K562 (cell line): ENCODE data around the gene RHO. TPM values are rescaled to one million over a fixed set of nuclear protein-coding genes. Genes with fewer than 3 reads are reported as not detected.

Experiments
- ATAC-seq: fragments of 200-7000 bp; cut with Tn5 transposase; 3 replicates; pipeline ENCODE4 v1.9.1; 2020; ENCODE audit warnings: moderate library complexity
- BruUV-seq: library from RNA; stranded (reverse); fragments of 400-500 nt; replicated peaks from 2 replicates; lab custom pipeline; 2021; lab: Mats Ljungman, UMichigan
- CTCF ChIA-PET: fragments of 300-600 bp; formaldehyde crosslinking; extraction: SDS; loops from one replicate; lab custom pipeline; 2021; ENCODE audit warnings: low intra/inter-chr PET ratio; lab: Yijun Ruan, JAX
- POLR2A ChIA-PET: fragments of 300-600, 350-650 bp; sonication (Branson Sonifier 250); formaldehyde crosslinking; extraction: SDS; loops from one replicate; lab custom pipeline; 2021; ENCODE audit warnings: antibody characterized with exemption, inconsistent platforms; lab: Yijun Ruan, JAX
- DNase-seq, 4 experiments: peaks; one replicate each; pipeline versions ENCODE4 v3.0.0 to v3.0.0-alpha.2; 2011 to 2018; ENCODE audit warnings: low spot score in 3 of 4, mixed read lengths in 3 of 4; ENCODE audit errors: extremely low read depth in 1 of 4
- FAIRE-seq: peaks from 2 replicates; lab custom pipeline; 2011; peaks lifted over from hg19 to GRCh38; lab: Jason Lieb, UNC
- H2AFZ ChIP-seq: 2 replicates; pipeline ENCODE4 v1.6.0; 2011; ENCODE audit warnings: low read depth, low read length, control low read depth, inconsistent platforms
- H3K27ac ChIP-seq: fragments of 200-600 bp; 3 replicates; pipeline ENCODE4 v1.8.0; 2011; ENCODE audit warnings: low read depth, mild to moderate bottlenecking, control low read depth, inconsistent platforms, low read length, moderate library complexity, mixed read lengths; ENCODE audit errors: extremely low read depth
- H3K27me3 ChIP-seq, 2 experiments: fragments of 300-600 bp in 1 of 2; 2 replicates in 1 of 2; 3 replicates in 1 of 2; pipeline versions ENCODE4 v1.6.0 to v1.8.0; 2011; ENCODE audit warnings: inconsistent platforms in 2 of 2, low read length in 2 of 2, mild to moderate bottlenecking in 1 of 2, mixed read lengths in 1 of 2, moderate library complexity in 1 of 2; ENCODE audit not compliant: control insufficient read depth in 2 of 2, insufficient read depth in 2 of 2
- H3K36me3 ChIP-seq: fragments of 300-600 bp; 3 replicates; pipeline ENCODE4 v1.8.0; 2011; ENCODE audit warnings: mild to moderate bottlenecking, low read length, inconsistent platforms; ENCODE audit not compliant: control insufficient read depth, insufficient read depth
- H3K4me1 ChIP-seq, 2 experiments: fragments of 200-600 bp in 1 of 2; replicated peaks in 1 of 2; 2 replicates in 1 of 2; 3 replicates in 1 of 2; pipeline versions ENCODE4 v1.5.1 to v1.8.0; 2011; ENCODE audit warnings: inconsistent platforms in 2 of 2, low read length in 2 of 2, mild to moderate bottlenecking in 1 of 2, mixed read lengths in 1 of 2, moderate library complexity in 1 of 2; ENCODE audit not compliant: control insufficient read depth in 2 of 2, insufficient read depth in 2 of 2
- H3K4me2 ChIP-seq: 2 replicates; pipeline ENCODE4 v1.6.1; 2011; ENCODE audit warnings: low read length, control low read depth, inconsistent platforms, mixed read lengths; ENCODE audit not compliant: insufficient read depth
- H3K4me3 ChIP-seq: fragments of 200-600 bp; sonication (generic), shearing (Covaris generic); 2 replicates; pipeline ENCODE4 v1.5.1; 2016; ENCODE audit warnings: control low read depth, inconsistent platforms
- H3K79me2 ChIP-seq: fragments of 200-600 bp; 3 replicates; pipeline ENCODE4 v1.8.0; 2011; ENCODE audit warnings: low read length, inconsistent platforms; ENCODE audit not compliant: control insufficient read depth, insufficient read depth
- H3K9ac ChIP-seq, 2 experiments: 2 replicates each; pipeline versions ENCODE4 v1.6.0 to v1.6.1; 2011; ENCODE audit warnings: low read depth in 2 of 2, low read length in 2 of 2, control low read depth in 1 of 2, inconsistent platforms in 1 of 2, mild to moderate bottlenecking in 1 of 2, mixed read lengths in 1 of 2; ENCODE audit not compliant: insufficient read depth in 1 of 2
- H3K9me1 ChIP-seq: one replicate; pipeline ENCODE4 v1.6.0; 2011; ENCODE audit warnings: inconsistent platforms, mild to moderate bottlenecking, low read length, moderate library complexity; ENCODE audit not compliant: control insufficient read depth, insufficient read depth
- H3K9me3 ChIP-seq: replicated peaks from 2 replicates; pipeline ENCODE4 v1.5.1; 2011; ENCODE audit warnings: low read depth, low read length, inconsistent platforms; ENCODE audit not compliant: control insufficient read depth, insufficient read depth
- H4K20me1 ChIP-seq: replicated peaks from 2 replicates; pipeline ENCODE4 v1.6.1; 2011; ENCODE audit warnings: low read length, inconsistent platforms, mixed read lengths; ENCODE audit not compliant: control insufficient read depth, insufficient read depth
- ERF ChIP-seq: fragments of 450-650 bp; formaldehyde crosslinking; IDR thresholded peaks from 2 replicates; pipeline ENCODE4 v1.4.0; 2020; ENCODE audit warnings: mild to moderate bottlenecking, mixed read lengths
- GABPA ChIP-seq: fragments of 200-800 bp; sonication (Bioruptor generic); conservative IDR thresholded peaks from 2 replicates; pipeline ENCODE4 v1.6.1; 2016; ENCODE audit warnings: low read depth, missing genetic modification characterization, missing compliant biosample characterization
- GABPB2 ChIP-seq: fragments of 250-450 bp; sonication (Bioruptor Pico); conservative IDR thresholded peaks from 2 replicates; pipeline ENCODE4 v1.5.1; 2021; ENCODE audit warnings: mild to moderate bottlenecking
- SUPT5H ChIP-seq: fragments of 450-650 bp; IDR thresholded peaks from 2 replicates; pipeline ENCODE4 v1.6.1; 2016
- TCF3 ChIP-seq: sonication (generic); formaldehyde crosslinking; IDR thresholded peaks from 2 replicates; pipeline ENCODE4 v1.4.0; 2020; ENCODE audit warnings: mild to moderate bottlenecking, missing genetic modification reagents
- TEAD4 ChIP-seq, 2 experiments: sonication (generic) in 1 of 2; formaldehyde crosslinking in 1 of 2; IDR thresholded peaks; 2 replicates each; pipeline versions ENCODE4 v1.6.1 to v1.8.0; 2012 to 2022; ENCODE audit warnings: borderline replicate concordance in 1 of 2, inconsistent platforms in 1 of 2, low read length in 1 of 2, mild to moderate bottlenecking in 1 of 2, missing genetic modification reagents in 1 of 2
- XRCC5 ChIP-seq: fragments of 200-400 bp; formaldehyde crosslinking; IDR thresholded peaks from 2 replicates; pipeline ENCODE4 v1.6.1; 2017; ENCODE audit warnings: low read depth, mild to moderate bottlenecking, low read length
- ZNF232 ChIP-seq: sonication (generic); formaldehyde crosslinking; IDR thresholded peaks from 2 replicates; pipeline ENCODE4 v1.8.0; 2022; ENCODE audit warnings: mild to moderate bottlenecking, missing genetic modification reagents
- ZNF445 ChIP-seq: fragments of 250-450 bp; sonication (Bioruptor Pico); IDR thresholded peaks from 2 replicates; pipeline ENCODE4 v1.4.0; 2020; ENCODE audit warnings: low read depth, mild to moderate bottlenecking, moderate library complexity
- WGBS: fragments of 100-300 bp; shearing (Covaris generic); methylation state at CpG from one replicate; pipeline ENCODE4 v1.1.6; 2016; ENCODE audit warnings: low coverage, mixed read lengths; ENCODE audit not compliant: insufficient coverage; ENCODE audit errors: missing lambda C conversion rate; 5-methylcytosine and 5-hydroxymethylcytosine counted together
- in situ Hi-C: fragments of 300-500 bp; cut with MboI; formaldehyde crosslinking; loops from 4 replicates; pipeline ENCODE4 v1.15.0; 2018; ENCODE audit warnings: inconsistent platforms, mixed read lengths
- intact Hi-C: fragments of 100-400 bp; cut with micrococcal nuclease; formaldehyde crosslinking; loops from 2 replicates; pipeline ENCODE4 v1.14.2; 2022
- polyA plus RNA-seq, 8 experiments: library from polyadenylated mRNA; depleted of rRNA in 4 of 8; stranded (reverse) in 5 of 8; unstranded in 3 of 8; fragments of >200 nt; fragmentation: Nextera tagmentation in 2 of 8; fragmentation: Illumina TruSeq in 1 of 8; extraction: Ambion mirVana in 2 of 8; extraction: Trizol in 1 of 8; gene quantifications; 2 replicates each; pipeline versions ENCODE4 v1.2.1 to v1.2.3, GENCODE V29; 2011 to 2014; ENCODE audit warnings: inconsistent platforms in 1 of 8, missing spikeins in 1 of 8
- total RNA-seq, 7 experiments: library from RNA; depleted of rRNA in 6 of 7; stranded (reverse); fragments of >200 nt in 6 of 7; fragmentation: Illumina TruSeq in 2 of 7; extraction: Trizol in 2 of 7; gene quantifications; 2 replicates each; pipeline versions ENCODE4 v1.2.1 to v1.2.3, GENCODE V29; 2011 to 2021; ENCODE audit warnings: low replicate concordance in 1 of 7
- TF ChIP-seq, protein P1 (sequence below): fragments of 250-450 bp; sonication (Bioruptor Pico); IDR thresholded peaks from 2 replicates; pipeline ENCODE4 v1.8.0; 2021; ENCODE audit warnings: moderate library complexity, mild to moderate bottlenecking, inconsistent platforms

RHO gene
- total and polyA plus RNA-seq, 9 of the 15 experiments (the other 6 are each of a cell fraction or from before 2014, with no cell fraction given): not detected

DNA sequence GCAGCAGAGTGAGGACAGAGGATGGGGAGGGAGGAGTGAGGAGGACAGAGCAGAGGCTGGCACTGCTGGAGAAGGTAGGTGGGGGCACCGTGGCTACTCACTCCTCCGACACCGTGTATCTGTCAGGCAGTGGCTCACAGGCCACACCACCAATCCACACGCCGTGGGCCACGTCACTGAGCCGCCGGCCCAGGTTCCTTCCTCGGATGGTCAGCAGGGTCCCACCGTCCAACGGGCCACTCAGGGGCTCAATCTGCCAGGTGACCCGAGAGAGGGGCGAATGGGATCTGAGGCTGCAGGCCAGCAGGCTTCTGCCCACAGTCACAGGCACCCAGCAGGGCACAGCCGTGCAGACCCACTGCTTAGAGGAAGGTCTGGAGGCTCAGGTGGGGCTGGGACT, 45.1 kb downstream of the RHO start:
- WGBS: 75% methylated on average over 4 of the region's 14 CpGs
- no TSS peak for BruUV-seq

DNA sequence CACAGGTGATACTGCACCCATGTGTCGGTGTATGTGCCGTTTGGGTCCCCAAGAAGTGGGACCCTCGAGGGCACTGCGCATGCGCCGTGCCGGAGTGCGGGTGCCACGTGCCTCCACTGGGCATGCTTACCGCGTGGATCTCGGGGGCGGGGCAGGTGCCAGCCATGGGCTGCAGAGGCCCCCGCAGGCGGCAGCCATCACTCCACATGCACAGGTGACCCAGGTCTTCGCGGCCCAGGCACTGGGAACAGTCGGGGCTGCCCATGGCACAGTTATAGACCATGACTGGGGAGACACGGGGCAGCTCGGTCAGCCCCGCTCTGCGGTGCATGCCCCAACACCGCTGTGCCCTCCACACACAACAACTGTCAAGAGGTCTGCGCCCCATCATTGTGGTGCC, 45.8 kb downstream of the RHO start:
- intact Hi-C loops: no loop called here
- 90% methylated on average over 18 of the region's 24 CpGs for WGBS

More for the DNA sequence above, 45.1 kb downstream of the RHO start:
- no peak for TF ChIP-seq ZNF232 (CRISPR knock-in tag)
- TF ChIP-seq GABPB2: no peak
- no peak for TF ChIP-seq TEAD4 (IDR thresholded peaks at IDR 0.05; ENCODE audit: low read length)
- no peak for TF ChIP-seq TEAD4 (CRISPR knock-in tag; IDR thresholded peaks at IDR 0.05; ENCODE audit: borderline replicate concordance)
- ChIA-PET CTCF (no interaction called here), POLR2A (no interaction called here)
- Histone ChIP-seq H3K9ac (no peak overlapping the region), H3K9me1 (no peaks in the 10 kb centered on the region), H3K36me3 (peaks cover 8% of the 10 kb centered on the region; the same call in 1 of the 3 replicates), H3K9me3 (no peaks in the 10 kb centered on the region), H3K27me3 (no peaks in the 10 kb centered on the region), H3K79me2 (no peaks in the 10 kb centered on the region), H3K4me1 (peaks cover 5 to 32% of the 10 kb centered on the region in 2 experiments; a peak in 4 of 5 replicates), H2AFZ (no peak overlapping the region), H3K4me2 (no peak overlapping the region), H3K27ac (no peak overlapping the region), H3K4me3 (no peak overlapping the region), H4K20me1 (no peaks in the 10 kb centered on the region)
- intact Hi-C loops: no loop called here
- in situ Hi-C loops: no loop called here
- FAIRE-seq (no peak), DNase-seq (no peak), ATAC-seq (no peak)

More for the DNA sequence above, 45.8 kb downstream of the RHO start:
- no TSS peak for BruUV-seq
- Histone ChIP-seq H3K9me1 (no peaks in the 10 kb centered on the region), H3K79me2 (no peaks in the 10 kb centered on the region), H3K4me3 (no peak overlapping the region), H3K9me3 (no peaks in the 10 kb centered on the region), H3K27ac (no peak overlapping the region), H2AFZ (no peak overlapping the region), H3K4me1 (peaks cover 9 to 38% of the 10 kb centered on the region in 2 experiments; a peak in 4 of 5 replicates), H3K36me3 (peaks cover 8% of the 10 kb centered on the region; the same call in 1 of the 3 replicates), H3K9ac (no peak overlapping the region), H3K4me2 (no peak overlapping the region), H3K27me3 (no peaks in the 10 kb centered on the region), H4K20me1 (no peaks in the 10 kb centered on the region)
- TF ChIP-seq SUPT5H: no peak
- no peak for TF ChIP-seq ZNF445 (CRISPR knock-in tag)
- no peak for TF ChIP-seq GABPA (tag)
- TF ChIP-seq XRCC5: no peak
- TF ChIP-seq, protein P1, sequence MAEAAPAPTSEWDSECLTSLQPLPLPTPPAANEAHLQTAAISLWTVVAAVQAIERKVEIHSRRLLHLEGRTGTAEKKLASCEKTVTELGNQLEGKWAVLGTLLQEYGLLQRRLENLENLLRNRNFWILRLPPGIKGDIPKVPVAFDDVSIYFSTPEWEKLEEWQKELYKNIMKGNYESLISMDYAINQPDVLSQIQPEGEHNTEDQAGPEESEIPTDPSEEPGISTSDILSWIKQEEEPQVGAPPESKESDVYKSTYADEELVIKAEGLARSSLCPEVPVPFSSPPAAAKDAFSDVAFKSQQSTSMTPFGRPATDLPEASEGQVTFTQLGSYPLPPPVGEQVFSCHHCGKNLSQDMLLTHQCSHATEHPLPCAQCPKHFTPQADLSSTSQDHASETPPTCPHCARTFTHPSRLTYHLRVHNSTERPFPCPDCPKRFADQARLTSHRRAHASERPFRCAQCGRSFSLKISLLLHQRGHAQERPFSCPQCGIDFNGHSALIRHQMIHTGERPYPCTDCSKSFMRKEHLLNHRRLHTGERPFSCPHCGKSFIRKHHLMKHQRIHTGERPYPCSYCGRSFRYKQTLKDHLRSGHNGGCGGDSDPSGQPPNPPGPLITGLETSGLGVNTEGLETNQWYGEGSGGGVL (CRISPR knock-in tag): no peak
- no peak for TF ChIP-seq ERF (CRISPR knock-in tag)
- TF ChIP-seq TCF3 (CRISPR knock-in tag): no peak
- in situ Hi-C loops: no loop called here
- DNase-seq: no peak
- no peak for ATAC-seq
- no peak for FAIRE-seq
- ChIA-PET CTCF (interaction anchor here (0.6 kb wide), 1 partner anchor 304 kb away, joined by 5 read pairs; no protein-coding TSS in a partner anchor), POLR2A (interaction anchor here (0.7 kb wide), 1 partner anchor 487 kb away, joined by 3 read pairs; no protein-coding TSS in a partner anchor)
